Measurements from ENCODE around the gene DEUP1.

The DEUP1 gene

GRCh38 chr11:93288767-93289166 lies 41.8 kb upstream of the DEUP1 start:
- H3K4me1 ChIP-seq (ENCODE audit: low read depth, poor library complexity, severe bottlenecking): no peaks in the 10 kb centered on the region
- no peaks in the 10 kb centered on the region for H3K36me3 ChIP-seq (ENCODE audit: insufficient read depth)
- H3K9ac ChIP-seq: no peak overlapping the region
- no peaks in the 10 kb centered on the region for H3K79me2 ChIP-seq (ENCODE audit: insufficient read depth, low read depth)
- no peak for TF ChIP-seq CTCF (conservative IDR thresholded peaks at IDR 0.05; ENCODE audit: low read depth, low read length)
- H3K27me3 ChIP-seq (ENCODE audit: insufficient read depth, low read depth): no peaks in the 10 kb centered on the region
- H3K4me2 ChIP-seq: no peak overlapping the region
- no peaks in the 10 kb centered on the region for H4K20me1 ChIP-seq (ENCODE audit: insufficient read depth)
- no peak overlapping the region for H3K27ac ChIP-seq
- no peak overlapping the region for H3K4me3 ChIP-seq (IDR thresholded peaks at IDR 0.05; ENCODE audit: insufficient read depth, low read depth, low read length)
- no peak overlapping the region for H2AFZ ChIP-seq (ENCODE audit: low read depth)

- Histone ChIP-seq H3K27ac (no peak overlapping the region), H3K4me1 (ENCODE audit: low read depth, poor library complexity, severe bottlenecking) (no peaks in the 10 kb centered on the region)
Observed at GRCh38 chr11:93289782-93290463, 40.6 kb upstream of the DEUP1 start.

GRCh38 chr11:93291110-93291509 lies 39.4 kb upstream of the DEUP1 start:
- H2AFZ ChIP-seq (ENCODE audit: low read depth): no peak overlapping the region

More at GRCh38 chr11:93289782-93290463, 40.6 kb upstream of the DEUP1 start:
- H3K4me3 ChIP-seq (IDR thresholded peaks at IDR 0.05; ENCODE audit: insufficient read depth, low read depth, low read length): no peak overlapping the region
- no peak overlapping the region for H3K4me2 ChIP-seq
- H2AFZ ChIP-seq (ENCODE audit: low read depth): no peak overlapping the region
- no peaks in the 10 kb centered on the region for H3K27me3 ChIP-seq (ENCODE audit: insufficient read depth, low read depth)
- H3K36me3 ChIP-seq (ENCODE audit: insufficient read depth): no peaks in the 10 kb centered on the region
- no peaks in the 10 kb centered on the region for H4K20me1 ChIP-seq (ENCODE audit: insufficient read depth)
- no peak for TF ChIP-seq CTCF (conservative IDR thresholded peaks at IDR 0.05; ENCODE audit: low read depth, low read length)
- H3K9ac ChIP-seq: no peak overlapping the region
- H3K79me2 ChIP-seq (ENCODE audit: insufficient read depth, low read depth): no peaks in the 10 kb centered on the region

DNA sequence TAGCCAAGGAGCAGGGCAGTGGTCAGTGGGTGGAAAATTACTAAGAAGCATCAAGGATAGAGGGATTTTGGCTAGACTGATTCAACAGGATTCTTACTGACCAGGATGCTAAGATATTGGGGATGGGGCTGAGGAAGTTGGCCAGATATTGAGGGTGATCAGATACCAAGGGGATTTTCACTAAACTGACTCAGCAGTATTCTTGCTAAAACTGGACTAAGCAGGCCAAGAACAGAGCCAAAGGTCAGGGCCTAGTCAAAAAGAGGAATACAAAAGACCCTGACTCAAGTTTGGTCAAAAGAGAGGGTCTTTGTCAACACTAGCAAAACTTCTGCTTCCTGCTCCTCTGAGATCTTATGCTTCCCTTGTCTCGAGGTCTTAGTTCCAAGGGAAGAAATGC lies 38.6 kb upstream of the DEUP1 start:
- no peak for TF ChIP-seq CTCF (conservative IDR thresholded peaks at IDR 0.05; ENCODE audit: low read depth, low read length)
- Histone ChIP-seq H2AFZ (ENCODE audit: low read depth) (no peak overlapping the region), H3K4me2 (no peak overlapping the region), H3K4me1 (ENCODE audit: low read depth, poor library complexity, severe bottlenecking) (no peaks in the 10 kb centered on the region), H3K27me3 (ENCODE audit: insufficient read depth, low read depth) (no peaks in the 10 kb centered on the region), H4K20me1 (ENCODE audit: insufficient read depth) (no peaks in the 10 kb centered on the region), H3K4me3 (IDR thresholded peaks at IDR 0.05; ENCODE audit: insufficient read depth, low read depth, low read length) (no peak overlapping the region), H3K79me2 (ENCODE audit: insufficient read depth, low read depth) (no peaks in the 10 kb centered on the region), H3K36me3 (ENCODE audit: insufficient read depth) (no peaks in the 10 kb centered on the region), H3K9ac (no peak overlapping the region), H3K27ac (no peak overlapping the region)

More at GRCh38 chr11:93291110-93291509, 39.4 kb upstream of the DEUP1 start:
- Histone ChIP-seq H3K79me2 (ENCODE audit: insufficient read depth, low read depth) (no peaks in the 10 kb centered on the region), H3K27me3 (ENCODE audit: insufficient read depth, low read depth) (no peaks in the 10 kb centered on the region), H4K20me1 (ENCODE audit: insufficient read depth) (no peaks in the 10 kb centered on the region), H3K27ac (no peak overlapping the region), H3K4me3 (IDR thresholded peaks at IDR 0.05; ENCODE audit: insufficient read depth, low read depth, low read length) (no peak overlapping the region), H3K4me1 (ENCODE audit: low read depth, poor library complexity, severe bottlenecking) (no peaks in the 10 kb centered on the region), H3K36me3 (ENCODE audit: insufficient read depth) (no peaks in the 10 kb centered on the region), H3K4me2 (no peak overlapping the region), H3K9ac (no peak overlapping the region)
- no peak for TF ChIP-seq CTCF (conservative IDR thresholded peaks at IDR 0.05; ENCODE audit: low read depth, low read length)
